NCI-H1930 (cell line): Measurements from ENCODE around the gene GNGT2.
A peak's percentile ranks its signal among the peaks of the same experiment; 100 is the strongest.
"Not testable (repeated sequence)": the region's sequence is repeated elsewhere in the genome, so short reads cannot be mapped to it uniquely, and the experiment has no call there.

Experiments
- DNase-seq, 2 experiments: peaks; one replicate each; lab custom pipeline; 2025; lab: John Stamatoyannopoulos, UW

Gene GNGT2

DNA sequence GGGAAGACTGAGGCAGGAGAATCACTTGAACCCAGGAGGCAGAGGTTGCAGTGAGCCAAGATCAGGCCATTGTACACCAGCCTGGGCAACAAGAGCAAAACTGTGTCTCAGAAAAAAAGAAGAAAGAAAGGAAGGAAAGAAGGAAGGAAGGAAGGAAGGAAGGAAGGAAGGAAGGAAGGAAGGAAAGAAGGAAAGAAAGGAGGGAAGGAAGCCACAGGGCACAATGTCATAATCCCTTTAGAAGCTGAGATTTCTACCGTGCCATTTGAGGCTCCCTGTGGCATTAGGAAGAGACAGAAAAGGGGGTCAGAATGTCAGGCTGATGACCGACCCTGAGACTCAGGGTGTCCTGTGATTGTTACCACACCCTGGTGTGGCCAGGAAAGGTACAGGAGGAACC, 6.6 kb downstream of the GNGT2 start:
- no peak for DNase-seq

DNA sequence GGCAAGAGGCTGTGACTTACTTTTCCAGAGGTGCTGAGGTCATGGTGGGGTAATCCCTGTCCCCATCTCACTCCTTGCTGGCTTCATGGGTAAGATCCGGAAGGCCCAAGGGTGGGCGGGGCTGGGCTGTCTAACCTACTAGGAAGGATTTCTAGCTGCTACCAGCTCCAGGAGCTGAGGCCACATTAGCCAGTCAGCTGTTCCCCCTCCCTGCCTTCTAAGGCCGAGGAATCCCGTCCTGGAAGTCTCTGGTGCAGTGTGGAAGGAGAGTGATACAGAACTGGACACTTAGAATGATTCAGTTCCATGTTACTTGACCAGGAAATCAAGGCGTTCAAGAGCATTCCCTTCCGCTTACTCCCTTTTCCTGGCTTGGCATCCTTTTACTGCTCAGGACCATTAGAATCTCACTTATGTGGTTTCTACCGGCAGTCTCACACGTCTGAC, 8.9 kb downstream of the GNGT2 start:
- DNase-seq, result no peak

DNA sequence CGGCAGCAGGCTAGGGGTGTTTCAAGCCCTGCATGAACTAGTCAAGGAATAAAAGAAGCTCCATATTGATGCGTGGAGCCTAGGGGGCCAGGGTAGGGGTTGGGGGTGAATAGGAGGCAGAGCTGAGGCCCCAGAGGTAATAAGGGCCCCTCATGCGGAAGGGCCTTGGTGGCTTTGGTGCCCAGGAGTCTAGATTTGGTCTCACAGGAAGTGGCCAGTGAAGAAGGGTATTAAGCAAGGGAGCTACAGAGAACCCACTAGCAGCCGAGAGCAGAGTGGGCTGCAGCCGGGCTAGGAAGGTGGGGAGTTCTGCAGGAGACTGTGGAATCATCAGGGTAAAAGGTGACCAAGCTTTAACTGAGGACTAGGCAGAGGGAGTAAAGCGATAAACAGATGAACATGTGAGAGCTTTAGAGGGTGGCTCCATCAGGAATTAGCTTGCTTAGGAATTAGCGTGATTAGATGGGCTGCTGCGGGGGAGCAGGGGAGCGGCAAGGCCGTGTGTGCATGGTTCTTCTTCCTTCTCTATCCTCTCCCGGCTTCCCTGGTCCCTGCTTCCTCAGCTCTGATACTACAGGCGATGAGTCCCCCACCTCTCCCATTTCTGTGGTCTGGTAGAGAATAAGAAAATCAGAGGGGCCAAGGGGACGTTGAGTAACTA, 9.8 kb downstream of the GNGT2 start:
- DNase-seq, result no peak

DNA sequence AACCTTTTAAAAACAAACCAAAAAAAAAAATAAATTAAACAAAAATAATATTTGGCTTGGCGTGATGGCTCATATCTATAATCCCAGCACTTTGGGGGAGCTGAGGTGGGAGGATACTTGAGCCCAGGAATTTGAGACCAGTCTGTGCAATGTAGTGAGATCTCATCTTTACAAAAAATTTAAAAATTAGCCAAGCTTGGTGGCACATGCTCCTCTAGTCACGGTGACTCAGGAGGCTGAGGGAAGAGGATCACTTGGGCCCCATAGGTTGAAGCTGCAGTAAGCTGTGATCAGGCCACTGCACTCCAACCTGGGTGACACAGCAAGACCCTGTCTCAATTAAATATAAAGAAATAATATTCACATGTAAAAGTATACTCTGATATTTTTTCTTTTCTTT, 12.2 kb downstream of the GNGT2 start:
- no peak for DNase-seq

DNA sequence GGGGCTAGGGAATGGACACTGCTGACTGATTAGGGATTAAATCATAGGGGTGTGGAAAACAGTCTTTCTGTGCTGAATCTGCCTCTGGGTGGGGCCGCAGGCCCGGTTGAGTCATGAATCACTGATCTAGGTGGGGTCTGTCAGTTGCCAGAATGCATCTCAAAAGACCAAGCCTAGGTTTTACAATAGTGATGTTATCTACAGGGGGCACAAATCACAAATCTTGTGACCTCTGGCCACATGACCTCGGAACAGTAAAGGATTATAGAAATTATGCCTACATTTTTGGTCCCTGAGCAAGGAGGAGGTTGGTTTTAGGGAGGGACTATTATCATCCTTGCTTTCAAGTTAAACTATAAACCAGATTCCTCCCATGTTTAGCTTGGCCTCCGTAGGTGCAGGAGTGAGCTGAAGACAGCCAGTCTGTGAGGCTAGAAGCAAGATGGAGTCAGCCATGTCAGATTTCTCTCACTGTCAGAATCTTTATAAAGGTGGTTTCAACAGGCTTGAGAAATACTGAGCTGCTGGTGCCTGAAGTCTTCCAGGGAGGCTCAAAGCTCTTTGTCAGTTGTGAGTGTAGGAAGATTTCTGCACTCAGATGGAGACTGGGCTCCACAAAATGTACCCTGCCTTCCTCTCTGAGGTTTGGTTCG, 12.9 kb downstream of the GNGT2 start:
- no peak for DNase-seq

DNA sequence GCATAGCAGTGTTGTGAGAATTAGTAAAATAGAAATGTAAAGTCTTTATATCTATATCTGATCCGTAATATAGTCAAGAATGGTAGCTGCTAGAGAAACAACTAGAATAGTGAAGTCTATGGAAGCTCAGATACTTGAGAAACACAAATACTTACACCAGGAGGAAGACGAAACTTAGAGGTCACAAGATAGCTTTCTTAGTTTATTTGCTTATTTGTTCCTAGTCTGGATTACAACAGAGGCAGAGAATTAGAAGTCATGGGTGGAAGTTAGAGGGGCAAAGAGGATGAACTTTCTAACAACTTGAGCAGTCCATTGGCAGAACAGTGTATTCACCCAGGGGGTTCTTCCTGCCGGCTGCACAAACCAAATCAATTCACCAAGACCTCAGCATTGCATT, 13.9 kb downstream of the GNGT2 start:
- DNase-seq, result no peak

DNA sequence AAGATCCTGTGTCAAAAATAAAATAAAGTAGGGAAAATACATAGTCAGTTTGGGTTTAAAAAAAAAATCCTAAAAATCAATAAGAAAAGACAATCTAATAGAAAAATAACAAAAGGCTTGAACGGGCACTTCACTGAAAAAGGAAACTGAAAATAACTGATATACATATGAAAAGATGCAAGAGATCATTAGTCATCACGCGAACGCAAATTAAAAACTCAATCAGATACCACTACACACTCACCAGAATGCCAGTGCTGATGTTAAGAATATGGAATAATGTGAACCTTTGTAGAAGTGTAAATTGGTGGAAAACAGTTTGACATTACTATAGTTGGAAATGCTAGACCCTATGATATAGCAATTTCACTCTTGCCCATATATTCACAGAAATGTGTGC, 14.6 kb downstream of the GNGT2 start:
- no peak for DNase-seq

DNA sequence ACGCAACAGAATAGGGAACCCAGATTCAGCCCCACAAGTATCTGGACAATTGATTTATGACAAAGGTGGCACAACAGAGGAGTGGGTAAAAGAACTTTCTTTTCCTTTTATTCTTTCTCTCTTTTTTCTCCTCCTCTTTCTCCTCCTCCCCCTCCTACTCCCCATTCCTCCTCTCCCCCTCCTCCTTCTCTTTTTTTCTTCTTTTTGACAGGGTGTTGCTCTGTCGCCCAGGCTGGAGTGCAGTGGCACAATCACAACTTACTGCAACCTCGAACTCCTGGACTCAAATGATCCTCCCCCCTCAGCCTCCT, 16.1 kb downstream of the GNGT2 start:
- DNase-seq, result no peak

DNA sequence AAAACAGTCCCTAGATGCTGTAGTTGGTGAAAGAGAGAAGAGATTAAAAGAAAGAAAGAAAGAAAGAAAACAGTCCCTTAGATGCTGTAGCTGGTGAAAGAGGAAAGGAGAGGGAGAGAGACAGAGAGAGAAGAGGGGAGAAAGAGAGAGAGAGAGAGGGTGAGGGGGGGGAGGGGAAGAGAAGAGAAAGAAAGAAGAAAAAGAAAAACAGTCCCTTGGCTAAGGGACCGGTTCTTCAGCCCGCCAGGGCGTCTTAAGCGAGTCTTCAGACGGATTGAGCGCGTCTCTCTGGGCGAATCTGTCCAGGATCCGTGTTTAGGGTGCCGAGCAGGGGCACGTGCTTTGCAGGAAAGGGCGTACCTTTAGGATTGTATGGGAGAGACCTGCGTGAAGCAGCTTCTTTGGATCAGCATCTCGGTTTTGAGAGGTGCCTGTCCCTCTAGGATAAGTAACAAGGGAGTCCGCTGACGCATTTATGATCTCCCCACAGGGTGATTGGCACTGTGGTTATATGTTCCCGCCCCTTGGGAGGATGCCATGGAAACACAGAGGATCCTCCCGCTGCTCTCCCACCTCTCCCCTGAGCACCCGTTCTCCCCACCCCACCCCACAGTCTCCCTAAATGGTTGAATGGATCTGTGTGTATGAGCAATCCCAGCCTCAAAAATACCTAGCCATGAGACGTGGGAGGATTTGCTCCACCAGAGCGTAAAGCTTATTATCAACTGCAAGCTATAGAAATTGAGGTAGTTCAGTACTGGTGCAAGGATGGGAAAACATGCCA, 16.7 kb downstream of the GNGT2 start:
- peak; percentile 6 to 22 for DNase-seq

DNA sequence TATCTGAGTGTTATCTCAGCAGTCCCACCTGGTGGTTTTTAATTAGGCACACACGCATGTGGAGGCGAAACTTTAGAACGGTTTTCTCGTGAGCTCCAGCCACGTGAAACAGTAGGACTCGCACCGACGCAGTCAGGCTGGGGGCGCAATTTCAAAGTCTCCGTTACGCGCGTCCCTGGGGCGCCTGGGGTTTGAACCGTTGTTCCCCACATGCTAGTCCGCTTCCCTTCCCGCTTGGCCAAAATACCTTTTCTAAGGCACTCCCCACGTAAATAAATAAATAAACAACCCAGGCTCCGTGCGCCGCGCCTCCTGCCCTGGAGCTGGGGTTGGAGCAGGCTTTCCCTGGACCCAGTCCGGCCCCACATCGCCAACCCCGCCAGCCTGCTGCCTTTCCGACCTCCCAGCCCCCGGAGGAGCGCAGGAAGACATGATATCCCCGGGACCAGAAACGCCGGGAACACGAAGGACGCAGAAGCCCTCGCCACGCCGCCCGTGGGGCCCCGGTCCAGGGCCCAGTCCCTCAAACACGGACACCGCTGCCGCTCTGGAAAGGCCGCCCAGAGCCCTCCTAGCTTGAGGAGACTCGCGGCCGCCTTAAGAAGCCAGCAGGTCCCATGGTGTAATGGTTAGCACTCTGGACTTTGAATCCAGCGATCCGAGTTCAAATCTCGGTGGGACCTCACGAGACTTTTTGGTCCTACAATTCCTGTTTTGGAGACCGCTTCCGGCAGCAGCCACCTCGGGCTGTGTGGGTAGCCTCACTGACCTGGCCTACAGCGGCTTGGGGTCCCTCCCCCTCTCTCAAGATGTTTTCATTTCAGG, 18.2 kb downstream of the GNGT2 start:
- peak; percentile 65 to 88 for DNase-seq

DNA sequence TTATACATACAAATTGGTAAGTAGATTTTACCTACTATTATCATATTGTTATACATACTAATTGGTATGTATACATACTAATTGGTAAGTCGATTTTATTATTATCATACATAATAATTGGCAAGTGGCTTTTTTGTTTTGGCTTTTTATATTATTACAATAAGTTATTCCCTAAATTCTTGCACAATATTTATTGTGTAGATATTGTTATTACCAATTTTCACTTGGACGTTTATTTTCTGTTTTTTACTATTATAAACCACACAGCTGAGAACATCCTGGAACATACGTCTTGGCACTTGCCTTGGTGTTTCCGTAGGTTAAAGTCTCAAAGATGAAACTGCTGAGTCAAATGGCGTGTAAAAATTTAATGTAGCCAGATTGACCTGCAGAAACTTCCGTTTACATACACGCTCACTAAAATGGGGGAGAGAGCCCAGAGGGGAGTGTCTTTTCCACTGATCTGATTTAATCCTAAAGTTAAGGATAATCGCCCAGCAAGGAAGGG, 18.9 kb downstream of the GNGT2 start:
- DNase-seq, result no peak

DNA sequence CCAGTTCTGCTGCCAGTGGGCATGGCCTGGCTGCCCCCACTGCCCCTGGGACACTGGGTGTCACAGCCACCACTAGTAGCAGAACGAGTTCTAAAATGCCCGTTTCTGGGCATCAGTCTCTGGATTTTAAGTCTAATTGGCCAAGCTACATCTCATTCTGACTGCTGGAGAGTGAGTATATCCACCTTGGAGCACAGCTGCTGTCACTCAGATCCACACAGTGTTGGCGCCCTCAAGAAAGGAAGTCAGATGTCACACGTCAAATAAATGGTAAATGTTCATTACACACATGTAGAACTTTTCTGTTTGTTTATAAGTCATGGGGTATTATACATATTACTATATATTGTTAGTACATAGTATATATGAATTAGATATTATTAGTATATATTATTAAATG, 19.4 kb downstream of the GNGT2 start:
- DNase-seq, result no peak

DNA sequence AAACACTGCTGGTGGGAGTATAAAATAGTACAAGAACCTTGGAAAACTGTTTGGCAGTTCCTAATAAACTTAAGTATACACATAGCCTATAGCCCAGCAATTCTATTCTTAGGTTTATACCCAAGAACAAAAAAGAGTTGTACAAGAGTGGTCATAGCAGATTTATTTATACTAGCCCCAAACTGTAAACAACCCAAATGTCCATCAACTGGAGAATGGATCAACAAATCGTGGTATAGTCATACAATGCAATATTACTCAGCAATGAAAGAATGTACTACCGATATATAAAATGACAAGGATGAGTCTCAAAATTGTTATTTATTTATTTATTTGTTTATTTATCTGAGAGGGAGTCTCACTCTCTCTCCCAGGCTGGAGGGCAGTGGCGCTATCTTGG, 23.1 kb downstream of the GNGT2 start:
- no peak for DNase-seq

DNA sequence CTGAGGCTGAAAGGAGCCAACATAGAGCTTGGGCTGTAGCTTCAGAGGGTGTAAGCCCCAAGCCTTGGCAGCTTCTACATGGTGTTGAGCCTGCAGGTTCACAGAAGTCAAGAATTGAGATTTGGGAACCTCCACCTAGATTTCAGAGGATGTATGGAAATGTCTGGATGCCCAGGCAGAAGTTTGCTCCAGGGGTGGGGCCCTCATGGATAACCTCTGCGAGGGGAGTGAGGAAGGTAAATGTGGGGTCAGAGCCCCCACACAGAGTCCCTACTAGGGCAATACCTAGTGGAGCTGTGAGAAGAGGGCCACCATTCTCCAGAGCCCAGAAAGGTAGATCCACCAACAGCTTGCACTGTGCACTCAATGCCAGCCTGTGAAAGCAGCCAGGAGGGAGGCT, 25.0 kb downstream of the GNGT2 start:
- not testable (repeated sequence) for DNase-seq

DNA sequence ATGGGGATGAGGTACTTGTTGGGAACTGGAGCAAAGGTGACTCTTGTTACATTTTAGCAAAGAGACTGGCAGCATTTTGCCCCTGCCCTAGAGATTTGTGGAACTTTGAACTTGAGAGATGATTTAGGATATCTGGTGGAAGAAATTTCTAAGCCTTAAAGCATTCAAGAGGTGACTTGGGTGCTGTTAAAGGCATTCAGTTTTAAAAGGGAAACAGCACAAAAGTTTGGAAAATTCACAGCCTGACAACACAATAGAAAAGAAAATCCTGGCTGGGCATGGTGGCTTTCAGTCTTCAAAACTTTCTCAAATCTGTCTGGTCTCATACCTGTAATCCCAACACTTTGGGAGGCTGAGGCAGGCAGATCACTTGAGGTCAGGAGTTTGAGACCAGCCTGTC, 25.9 kb downstream of the GNGT2 start:
- DNase-seq, result not testable (repeated sequence)

DNA sequence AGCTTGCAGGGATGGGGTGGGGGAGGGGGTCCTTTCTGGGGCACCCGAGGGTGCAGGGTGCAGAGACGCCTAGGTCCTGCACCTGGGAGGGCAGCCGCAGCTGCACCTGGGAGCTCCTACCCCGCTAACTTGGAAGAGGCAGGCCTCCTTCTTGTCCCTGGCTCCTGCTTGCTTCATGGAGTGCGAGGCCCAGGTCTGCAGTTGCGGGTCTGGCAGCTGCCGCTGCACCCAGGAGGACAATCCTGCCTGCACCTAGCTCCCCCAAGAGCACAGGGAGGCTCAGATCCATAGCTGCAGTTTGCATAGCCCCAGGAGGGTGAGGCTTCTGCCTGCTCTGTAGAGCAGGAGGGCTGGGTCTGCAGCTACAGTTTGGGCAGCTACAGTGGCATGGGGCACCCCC, 26.6 kb downstream of the GNGT2 start:
- no peak for DNase-seq

DNA sequence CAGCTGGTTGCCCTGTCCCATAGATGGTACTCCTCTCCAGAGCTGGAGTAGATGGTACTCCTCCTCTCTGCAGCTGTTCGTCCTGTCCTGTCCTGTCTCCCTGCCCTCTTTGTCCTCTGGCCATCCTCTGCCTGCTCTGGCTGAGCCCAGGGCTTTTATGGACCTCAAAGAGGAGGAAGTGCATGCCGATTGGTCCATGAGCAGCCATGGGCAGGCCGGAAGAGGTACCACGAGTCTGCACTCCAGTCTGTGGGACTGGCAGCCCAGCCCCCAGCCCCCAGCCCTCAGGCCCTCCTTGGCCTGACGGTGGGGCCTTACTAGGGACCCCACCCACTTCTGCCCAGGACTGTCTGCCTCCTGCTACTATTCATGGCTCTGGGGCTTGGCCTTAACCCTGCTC, 27.0 kb downstream of the GNGT2 start:
- DNase-seq, result no peak

DNA sequence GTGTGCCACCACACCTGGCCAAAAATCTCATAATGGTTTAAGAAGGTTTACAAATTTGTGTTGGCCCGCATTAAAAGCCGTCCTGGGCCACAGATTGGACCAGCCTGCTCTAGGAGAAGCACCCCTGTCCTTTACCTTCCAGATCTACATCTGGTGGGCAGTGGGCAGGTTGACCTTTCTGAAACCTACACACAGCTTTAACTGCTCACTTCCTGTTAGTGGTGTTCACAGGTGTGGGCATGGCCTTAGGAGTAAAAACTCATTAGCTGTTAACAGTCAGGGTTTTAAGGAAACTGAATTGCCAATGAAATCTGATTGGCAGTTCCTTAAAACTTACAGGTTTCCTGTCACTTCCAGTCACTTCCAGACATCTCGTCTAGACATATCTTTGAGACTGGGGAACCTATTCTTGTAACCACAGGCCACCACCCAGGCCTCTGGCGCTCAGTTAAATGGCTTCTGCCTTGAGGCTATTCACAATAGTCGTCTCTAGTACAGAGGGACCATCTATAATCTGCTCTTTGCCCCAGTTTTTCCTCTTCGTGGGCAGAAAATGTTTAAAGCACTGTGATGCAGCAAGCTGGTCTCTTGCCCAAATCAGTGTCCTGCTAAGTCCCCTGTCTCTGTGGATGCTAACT, 29.3 kb downstream of the GNGT2 start:
- no peak for DNase-seq

DNA sequence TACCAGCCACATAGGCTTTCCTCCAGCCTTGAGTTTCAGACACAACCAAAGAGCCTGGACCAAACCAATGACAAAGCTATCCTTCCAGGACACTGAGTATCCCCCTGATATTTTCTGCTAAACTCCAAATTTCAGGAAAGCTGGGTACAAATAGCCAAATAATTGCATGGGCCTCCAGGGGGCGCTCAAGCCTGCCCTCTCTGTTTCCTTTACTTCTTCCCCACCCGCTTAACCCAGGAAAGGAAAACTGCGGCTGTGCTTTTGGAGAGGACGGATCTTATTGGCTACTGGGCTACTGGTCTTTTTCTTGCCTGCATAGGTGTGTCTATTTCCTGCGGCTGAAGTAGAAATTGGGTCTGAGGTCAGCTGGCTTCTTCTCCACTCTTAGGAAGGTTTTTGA, 30.1 kb downstream of the GNGT2 start:
- peak; percentile 5 to 14 for DNase-seq

DNA sequence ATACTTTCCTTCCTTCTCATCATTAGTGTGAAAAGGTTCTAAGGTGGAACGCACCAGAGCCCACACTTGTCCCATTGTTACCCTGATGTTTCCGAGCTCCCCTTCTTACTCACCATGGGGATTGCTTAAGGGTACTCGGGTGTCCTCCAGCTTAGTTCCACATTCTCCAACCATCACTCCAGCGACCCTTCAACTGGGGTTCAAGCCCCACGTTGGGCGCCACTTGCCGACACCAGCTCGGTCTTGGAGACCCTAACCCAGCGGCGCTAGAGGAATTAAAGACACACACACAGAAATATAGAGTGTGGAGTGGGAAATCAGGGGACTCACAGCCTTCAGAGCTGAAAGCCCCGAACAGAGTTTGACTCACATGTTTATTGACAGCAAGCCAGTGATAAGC, 34.4 kb downstream of the GNGT2 start:
- DNase-seq, result not testable (repeated sequence)

DNA sequence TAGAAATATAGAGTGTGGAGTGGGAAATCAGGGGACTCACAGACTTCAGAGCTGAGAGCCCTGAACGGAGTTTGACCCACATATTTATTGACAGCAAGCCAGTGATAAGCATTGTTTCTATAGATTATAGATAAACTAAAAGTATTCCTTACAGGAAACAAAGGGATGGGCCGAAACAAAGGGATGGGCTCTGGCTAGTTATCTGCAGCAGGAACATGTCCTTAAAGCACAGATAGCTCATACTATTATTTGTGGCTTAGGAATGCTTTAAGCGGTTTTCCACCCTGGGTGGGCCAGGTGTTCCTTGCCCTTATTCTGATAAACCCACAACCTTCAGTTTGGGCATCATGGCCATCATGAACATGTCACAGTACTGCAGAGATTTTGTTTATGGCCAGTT, 39.7 kb downstream of the GNGT2 start:
- DNase-seq, result not testable (repeated sequence)

DNA sequence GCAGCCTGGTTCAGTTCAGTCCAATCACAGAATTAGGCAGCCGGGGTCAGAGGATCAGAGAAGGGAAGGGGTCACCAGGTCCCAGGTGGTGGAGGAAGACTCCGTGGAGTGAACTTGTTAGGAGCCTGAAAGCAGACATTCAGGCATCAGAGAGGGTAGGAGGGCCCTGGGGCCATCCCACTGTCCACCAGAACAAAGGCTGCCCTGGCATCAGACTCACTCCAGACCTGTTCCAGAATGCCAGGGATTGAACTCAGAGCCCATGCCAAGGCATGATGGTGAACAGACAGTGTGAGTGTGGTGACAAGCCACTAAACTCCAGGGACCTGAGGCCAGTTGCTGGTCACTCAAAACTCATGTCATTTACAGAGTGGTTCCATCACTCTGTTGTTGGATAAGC, 40.2 kb downstream of the GNGT2 start:
- no peak for DNase-seq
